GM08714 (cell line): ENCODE measurements around the gene FAF2.
"Not testable (repeated sequence)": the region's sequence is repeated elsewhere in the genome, so short reads cannot be mapped to it uniquely, and the experiment has no call there.

Source experiments
- H3K4me3 ChIP-seq: fragments of 200-500 bp; sonication (Bioruptor generic); 2 replicates; pipeline ENCODE4 v1.5.1; 2014; ENCODE audit warnings: mild to moderate bottlenecking, low read length, inconsistent platforms
- ZNF274 ChIP-seq: IDR thresholded peaks from 2 replicates; pipeline ENCODE4 v1.6.1; 2012; ENCODE audit warnings: mild to moderate bottlenecking, low read depth, low read length

FAF2 gene

GRCh38 chr5:176447978-176448608 is at the start of gene FAF2:
TSS of gene FAF2 (plus strand) at chr5:176448385. CDS start at chr5:176448408, 23 bp downstream.
- H3K4me3 ChIP-seq: peak within 1 kb of the TSS; percentile 88
- TF ChIP-seq ZNF274: no peak

DNA sequence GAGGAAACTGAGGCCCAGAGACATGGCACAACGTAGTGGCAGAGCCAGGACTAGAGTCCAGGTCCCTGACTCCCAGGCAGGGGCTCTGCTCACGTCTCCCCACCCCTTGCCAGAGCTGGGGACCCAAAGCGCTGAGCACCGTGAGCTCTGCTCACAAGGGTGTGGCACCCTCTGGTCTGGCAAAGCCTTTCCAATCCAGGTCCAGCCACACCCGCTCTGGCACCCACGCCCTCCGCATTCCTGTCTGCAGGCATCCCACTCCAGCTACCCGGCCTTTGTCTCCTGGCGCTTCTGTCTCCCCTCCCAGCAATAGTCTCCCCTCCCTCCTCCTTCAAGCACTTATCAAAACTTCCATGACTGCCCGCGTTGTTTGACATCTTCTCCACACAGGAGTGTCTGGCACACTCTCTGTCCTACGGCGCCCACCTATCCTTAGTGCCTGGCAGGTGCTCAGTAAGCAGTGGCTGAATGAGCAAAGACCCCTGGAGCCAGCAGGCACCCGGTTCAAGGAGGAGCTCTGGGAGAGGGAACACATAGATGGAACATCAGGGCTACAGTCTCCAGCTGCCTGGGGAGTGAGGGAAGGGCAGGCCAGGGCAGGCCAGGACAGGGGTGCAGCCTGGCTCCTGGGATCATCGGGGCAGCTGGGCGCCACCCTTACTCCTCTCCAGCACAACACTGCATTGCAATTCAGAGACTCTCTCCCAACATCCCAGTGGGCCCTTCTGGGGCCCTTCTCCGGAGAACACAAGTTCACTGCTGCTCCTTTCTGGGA is 47.6 kb upstream of the FAF2 start:
- no peak overlapping the region for H3K4me3 ChIP-seq
- no peak for TF ChIP-seq ZNF274

DNA sequence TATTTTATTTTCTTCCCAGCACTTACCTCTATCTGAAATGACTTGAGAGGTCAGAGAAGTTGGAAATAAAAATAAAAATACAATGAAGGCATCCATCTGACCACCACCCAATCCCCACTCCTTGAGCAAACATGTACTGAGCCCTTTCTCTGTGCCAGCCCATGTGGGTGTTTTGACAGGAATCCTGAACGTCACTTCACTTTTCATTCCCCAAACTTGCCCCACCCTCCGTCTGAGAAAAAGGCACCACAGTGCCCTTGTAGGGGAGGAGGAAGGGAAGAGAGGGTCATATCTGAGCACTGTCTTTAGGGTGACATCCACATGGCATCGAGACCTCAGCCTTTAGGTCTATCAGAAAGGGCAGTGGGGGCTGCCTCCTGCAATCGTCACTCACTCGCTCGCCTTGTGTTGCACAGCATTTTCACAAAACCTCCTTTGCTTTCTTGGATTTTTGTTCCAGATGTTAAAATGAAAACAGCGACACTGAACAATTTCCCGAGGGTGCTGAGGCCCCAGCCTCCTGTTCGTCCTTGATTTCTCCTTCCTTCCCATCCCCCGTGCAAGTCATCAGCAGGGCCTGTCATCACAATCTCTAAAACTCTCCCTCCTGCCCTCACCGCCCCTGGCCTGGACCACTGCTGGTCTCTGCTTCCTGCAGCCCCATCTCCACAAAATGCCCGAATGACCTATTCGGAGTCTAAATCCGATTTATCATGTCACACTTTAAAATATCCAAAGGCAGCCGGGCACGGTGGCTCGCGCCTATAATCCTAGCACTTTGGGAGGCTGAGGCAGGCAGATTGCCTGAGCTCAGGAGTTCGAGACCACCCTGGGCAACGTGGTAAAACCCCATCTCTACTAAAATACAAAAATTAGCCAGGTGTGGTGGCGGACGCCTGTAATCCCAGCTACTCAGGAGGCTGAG is 46.6 kb upstream of the FAF2 start:
- no peak overlapping the region for H3K4me3 ChIP-seq
- no peak for TF ChIP-seq ZNF274

GRCh38 chr5:176405656-176406435 is 42.3 kb upstream of the FAF2 start:
- TF ChIP-seq ZNF274: no peak
- no peak overlapping the region for H3K4me3 ChIP-seq

DNA sequence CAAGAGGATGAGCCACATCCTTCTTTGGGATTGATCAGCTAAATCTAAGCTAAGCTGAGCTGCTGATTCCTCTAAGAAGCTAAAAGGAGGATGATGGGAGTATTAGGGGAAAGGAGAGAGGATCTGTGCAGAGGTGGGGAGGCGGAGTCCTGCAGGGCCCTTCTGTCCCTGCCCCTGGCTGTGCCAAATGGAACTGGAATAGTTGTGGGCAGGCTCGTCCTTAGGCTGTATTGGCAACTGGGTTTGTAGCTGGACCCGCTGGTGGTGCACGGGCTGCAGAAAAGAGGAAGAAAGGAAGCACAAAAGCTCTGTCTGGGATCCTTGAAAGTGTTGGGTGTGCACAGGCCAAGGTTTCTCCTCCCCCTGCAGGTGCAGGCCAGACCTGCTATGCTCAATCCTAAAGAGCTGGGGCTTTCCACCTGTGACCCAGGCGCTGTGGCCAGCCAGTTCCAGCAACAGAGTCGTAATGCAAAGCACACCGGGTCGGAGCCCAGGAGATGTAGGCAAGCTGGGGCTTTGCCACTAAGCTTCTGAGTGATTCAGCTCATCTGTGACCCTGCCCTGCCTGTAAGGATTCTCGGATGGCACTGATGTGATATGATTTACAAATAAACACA is 41.6 kb upstream of the FAF2 start:
- H3K4me3 ChIP-seq: no peak overlapping the region
- TF ChIP-seq ZNF274: no peak

GRCh38 chr5:176407456-176408251 is 40.5 kb upstream of the FAF2 start:
- no peak for TF ChIP-seq ZNF274

GRCh38 chr5:176408252-176408573 is 40.0 kb upstream of the FAF2 start:
- not testable (repeated sequence) for H3K4me3 ChIP-seq

More at GRCh38 chr5:176407456-176408251, 40.5 kb upstream of the FAF2 start:
- H3K4me3 ChIP-seq: no peak overlapping the region

- no peak for TF ChIP-seq ZNF274
- no peak overlapping the region for H3K4me3 ChIP-seq
These were observed 39.6 kb upstream of the FAF2 start for GRCh38 chr5:176408590-176408989.

DNA sequence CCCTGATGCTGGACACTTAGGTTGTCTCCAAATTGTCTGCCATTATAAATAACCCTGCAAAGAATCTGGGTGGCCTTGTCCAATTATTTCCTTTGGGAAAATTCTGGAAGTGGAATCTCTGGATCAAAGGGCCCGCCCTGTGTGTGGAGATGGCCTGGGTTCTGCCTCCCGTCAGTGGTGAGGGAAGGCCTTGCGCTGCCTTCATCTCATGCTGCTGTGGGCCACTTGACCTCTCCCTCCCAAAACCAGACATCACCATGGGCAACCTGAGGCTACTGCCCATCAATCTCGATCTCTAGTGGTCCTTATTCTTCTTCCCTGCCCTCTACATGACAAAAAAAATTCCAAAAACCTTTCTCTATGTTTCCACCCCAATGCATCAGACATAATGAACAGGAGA is 38.4 kb upstream of the FAF2 start:
- no peak overlapping the region for H3K4me3 ChIP-seq
- TF ChIP-seq ZNF274: no peak

- TF ChIP-seq ZNF274: no peak
- H3K4me3 ChIP-seq: no peak overlapping the region
These were observed 37.6 kb upstream of the FAF2 start for GRCh38 chr5:176410486-176411180.

- H3K4me3 ChIP-seq: no peak overlapping the region
- no peak for TF ChIP-seq ZNF274
These were observed 35.5 kb upstream of the FAF2 start for GRCh38 chr5:176412517-176413254.

GRCh38 chr5:176413255-176413565 is 35.0 kb upstream of the FAF2 start:
- no peak for TF ChIP-seq ZNF274
- H3K4me3 ChIP-seq: no peak overlapping the region
